GM18909 (cell line): Measurements from ENCODE around the gene FBXO46.
"Not testable (repeated sequence)": the region's sequence is repeated elsewhere in the genome, so short reads cannot be mapped to it uniquely, and the experiment has no call there.

ENCODE experiments used
- ATAC-seq: cut with Tn5 transposase; IDR thresholded peaks from one replicate; pipeline ENCODE4 v1.9.1; 2021; ENCODE audit warnings: mild to moderate bottlenecking; ENCODE audit not compliant: unreplicated experiment, poor library complexity

Gene FBXO46

GRCh38 chr19:45733160-45733810 lies 2.6 kb upstream of the FBXO46 start, which contains the start of gene MEIOSIN:
Gene MEIOSIN, plus strand, starts transcription at chr19:45733439. Its CDS starts 1,938 bp downstream, at chr19:45735377.
- ATAC-seq: no peak

- no peak for ATAC-seq
These were observed 851 bp downstream of the FBXO46 start for GRCh38 chr19:45729800-45730290.

- ATAC-seq: not testable (repeated sequence)
These were observed 2.0 kb downstream of the FBXO46 start for GRCh38 chr19:45728683-45729082.

GRCh38 chr19:45720065-45720464 lies 10.6 kb downstream of the FBXO46 start:
- ATAC-seq: not testable (repeated sequence)

GRCh38 chr19:45717983-45718650 lies 12.6 kb downstream of the FBXO46 start:
- ATAC-seq: no peak

GRCh38 chr19:45717131-45717982 lies 13.3 kb downstream of the FBXO46 start:
- peak; percentile 94 for ATAC-seq

GRCh38 chr19:45716359-45717130 lies 14.2 kb downstream of the FBXO46 start:
- ATAC-seq: no peak

GRCh38 chr19:45715139-45715538 lies 15.6 kb downstream of the FBXO46 start:
- no peak for ATAC-seq

- ATAC-seq: no peak
These were observed 17.6 kb downstream of the FBXO46 start for GRCh38 chr19:45713141-45713540.

- no peak for ATAC-seq
These were observed 18.0 kb downstream of the FBXO46 start for GRCh38 chr19:45712699-45713067.

GRCh38 chr19:45711851-45712698 lies 18.6 kb downstream of the FBXO46 start:
- no peak for ATAC-seq

- ATAC-seq: no peak
These were observed 20.2 kb downstream of the FBXO46 start for GRCh38 chr19:45710356-45711130.

- no peak for ATAC-seq
These were observed 24.8 kb downstream of the FBXO46 start for GRCh38 chr19:45705710-45706415.

GRCh38 chr19:45705115-45705514 lies 25.6 kb downstream of the FBXO46 start:
- no peak for ATAC-seq

- no peak for ATAC-seq
These were observed 29.0 kb downstream of the FBXO46 start for GRCh38 chr19:45701676-45702075.

GRCh38 chr19:45693106-45693788 lies 37.4 kb downstream of the FBXO46 start:
- no peak for ATAC-seq
